GM18858 (cell line): ENCODE measurements around the gene SQOR.

Source experiments
- ATAC-seq: cut with Tn5 transposase; IDR thresholded peaks from one replicate; pipeline ENCODE4 v1.9.1; 2021; ENCODE audit not compliant: unreplicated experiment

The SQOR gene

DNA sequence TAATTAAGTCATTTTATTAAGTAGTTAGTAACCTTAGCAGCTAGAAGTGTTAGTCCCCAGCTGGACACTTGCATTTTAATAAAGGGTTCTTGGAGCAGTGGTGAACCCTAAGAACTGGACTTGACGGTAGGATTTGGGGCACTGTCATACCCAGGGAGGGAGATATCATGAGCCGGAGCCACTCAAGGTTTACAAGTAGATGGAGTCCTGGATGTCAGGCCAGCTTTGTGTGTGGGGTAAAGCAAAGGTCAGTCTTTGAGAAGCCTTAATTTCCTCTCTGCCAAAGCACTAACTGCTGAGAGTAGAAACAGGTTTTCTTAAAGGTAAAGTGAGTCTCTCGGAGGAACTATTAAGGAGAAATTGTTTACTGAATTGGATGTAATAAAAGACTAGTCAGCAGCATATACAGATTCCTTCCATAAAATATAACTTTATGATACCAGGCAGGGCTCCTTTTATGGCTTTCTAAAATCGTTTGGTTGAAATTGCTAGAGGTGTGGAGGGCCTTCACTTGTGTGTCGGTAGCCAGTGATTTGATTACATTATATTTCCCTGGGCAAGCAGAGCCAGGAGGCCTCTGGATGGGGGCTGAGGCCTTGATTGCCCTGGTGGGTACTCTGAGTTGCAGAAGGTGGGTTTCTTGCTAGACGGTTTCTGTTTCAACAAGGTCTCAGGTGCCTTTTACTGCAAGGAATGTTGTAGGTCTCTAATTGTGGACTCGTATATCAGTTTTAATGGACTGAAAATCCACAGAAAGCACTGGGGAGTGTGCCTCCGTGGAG lies 23.1 kb downstream of the SQOR start:
- no peak for ATAC-seq

- no peak for ATAC-seq
Observed at GRCh38 chr15:45660231-45660979, 25.6 kb downstream of the SQOR start.

- no peak for ATAC-seq
Observed at GRCh38 chr15:45662375-45662774, 27.5 kb downstream of the SQOR start.

GRCh38 chr15:45664451-45664850 lies 29.6 kb downstream of the SQOR start:
- ATAC-seq = no peak

GRCh38 chr15:45665261-45665660 lies 30.4 kb downstream of the SQOR start:
- no peak for ATAC-seq

DNA sequence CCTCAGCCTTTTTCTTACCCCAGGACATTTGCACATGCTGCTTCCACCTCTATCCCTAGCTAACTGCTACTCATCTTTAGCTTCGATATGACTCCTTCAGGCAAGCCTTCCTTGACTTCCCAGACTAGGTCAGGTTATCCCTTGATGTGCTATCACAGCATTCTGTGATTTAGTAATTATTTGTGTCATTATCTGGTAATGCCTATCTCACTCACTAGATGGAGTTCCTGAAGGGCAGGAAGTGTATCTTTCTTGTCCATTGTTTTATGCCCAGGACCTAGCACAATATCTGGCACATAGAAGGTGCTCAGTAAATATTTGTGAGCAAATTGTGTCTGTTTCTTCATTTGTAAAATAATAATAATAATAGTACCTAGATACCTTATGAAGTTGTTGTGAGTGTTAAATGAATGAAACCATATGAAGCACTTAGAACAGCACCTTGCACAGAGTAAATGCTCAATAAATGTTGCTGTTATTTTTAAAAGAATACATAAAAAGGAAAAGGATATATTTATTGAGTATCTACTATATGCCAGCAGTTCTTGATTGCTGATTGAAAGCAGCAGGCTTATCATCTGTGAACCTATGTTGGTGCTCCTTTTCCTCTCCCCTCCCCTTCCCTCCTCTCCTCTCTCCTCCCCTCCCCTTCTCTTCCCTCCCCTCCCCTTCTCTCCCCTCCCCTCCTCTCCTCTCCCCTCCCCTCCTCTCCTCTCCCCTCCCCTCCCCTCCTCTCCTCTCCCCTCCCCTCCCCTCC lies 31.5 kb downstream of the SQOR start:
- ATAC-seq = no peak

- ATAC-seq = no peak
Observed at GRCh38 chr15:45667002-45667401, 32.2 kb downstream of the SQOR start.

- ATAC-seq = no peak
Observed at GRCh38 chr15:45668386-45668785, 33.6 kb downstream of the SQOR start.

DNA sequence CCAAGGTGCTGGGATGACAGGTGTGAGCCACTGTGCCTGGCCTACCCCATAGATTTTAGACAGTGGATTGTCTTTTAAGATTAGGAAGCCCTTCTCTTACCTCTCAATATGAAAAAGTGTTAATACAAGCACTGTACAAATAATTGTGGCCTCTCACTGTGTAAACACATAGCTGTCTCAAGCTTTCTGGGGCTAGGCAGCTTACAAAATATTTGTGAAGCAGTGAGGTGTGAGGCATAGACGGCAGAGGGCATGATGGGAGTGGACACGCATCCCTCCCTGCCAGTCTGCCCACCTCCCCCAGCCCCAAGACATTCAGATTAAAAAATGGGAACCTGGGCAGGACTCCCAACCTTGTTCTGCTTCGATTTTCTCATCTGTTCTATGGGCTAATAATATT lies 34.6 kb downstream of the SQOR start:
- ATAC-seq = no peak

- no peak for ATAC-seq
Observed at GRCh38 chr15:45670091-45670490, 35.3 kb downstream of the SQOR start.

- ATAC-seq = no peak
Observed at GRCh38 chr15:45670511-45670910, 35.7 kb downstream of the SQOR start.

- ATAC-seq = no peak
Observed at GRCh38 chr15:45674677-45675076, 39.8 kb downstream of the SQOR start.

- ATAC-seq = no peak
Observed at GRCh38 chr15:45677797-45678196, 43.0 kb downstream of the SQOR start.

- ATAC-seq = no peak
Observed at GRCh38 chr15:45678459-45679178, 43.8 kb downstream of the SQOR start.

- no peak for ATAC-seq
Observed at GRCh38 chr15:45684533-45684932, 49.7 kb downstream of the SQOR start.

- ATAC-seq = no peak
Observed at GRCh38 chr15:45689616-45690015, 54.8 kb downstream of the SQOR start.

GRCh38 chr15:45690581-45691260 lies 55.9 kb downstream of the SQOR start:
- ATAC-seq = no peak

DNA sequence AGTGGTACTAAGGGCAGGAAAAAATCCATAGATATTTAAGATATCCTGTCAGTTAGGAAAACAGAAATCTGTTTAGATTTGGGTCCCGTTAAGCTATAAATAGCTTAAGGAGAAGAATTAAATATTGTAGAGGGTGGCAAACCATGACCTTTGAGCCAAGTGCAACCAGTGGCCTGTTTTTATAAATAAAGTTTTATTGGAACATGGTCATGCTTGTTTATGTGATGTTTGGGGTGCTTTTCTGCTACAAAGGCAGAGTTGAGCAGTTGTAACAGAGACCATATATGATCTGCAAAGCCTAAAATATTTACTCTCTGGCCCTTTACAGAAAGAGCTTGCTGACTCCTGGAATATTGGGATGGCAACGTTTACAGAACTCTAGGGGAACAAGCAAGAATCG lies 66.3 kb downstream of the SQOR start:
- no peak for ATAC-seq

- no peak for ATAC-seq
Observed at GRCh38 chr15:45702041-45702440, 67.2 kb downstream of the SQOR start.

- ATAC-seq = no peak
Observed at GRCh38 chr15:45703670-45704328, 69.0 kb downstream of the SQOR start.
